HG03066 (cell line): Measurements from ENCODE around the gene MSL3B.

ENCODE experiments used
- ATAC-seq: cut with Tn5 transposase; IDR thresholded peaks from one replicate; pipeline ENCODE4 v1.9.1; 2021; ENCODE audit warnings: low read depth; ENCODE audit not compliant: unreplicated experiment

Gene MSL3B

DNA sequence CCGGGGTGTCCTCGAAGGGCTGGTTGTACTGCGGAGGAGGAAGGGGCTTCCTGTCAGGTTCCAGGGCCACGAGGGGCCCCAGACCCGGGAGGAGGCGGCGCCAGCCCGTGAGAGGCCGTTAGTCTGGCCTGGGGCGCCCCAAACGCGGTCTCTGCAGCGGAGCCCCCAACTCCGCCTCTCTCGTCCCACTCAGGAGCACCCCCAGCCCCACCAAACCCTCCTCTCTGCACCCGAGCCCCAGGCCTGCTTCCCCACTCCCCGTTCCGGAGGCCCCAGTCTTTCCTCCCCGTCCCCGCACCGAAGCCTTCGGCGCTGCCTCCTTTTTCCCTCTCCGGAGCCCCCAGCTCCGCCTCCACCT is 14.3 kb downstream of the MSL3B start:
- ATAC-seq = no peak

DNA sequence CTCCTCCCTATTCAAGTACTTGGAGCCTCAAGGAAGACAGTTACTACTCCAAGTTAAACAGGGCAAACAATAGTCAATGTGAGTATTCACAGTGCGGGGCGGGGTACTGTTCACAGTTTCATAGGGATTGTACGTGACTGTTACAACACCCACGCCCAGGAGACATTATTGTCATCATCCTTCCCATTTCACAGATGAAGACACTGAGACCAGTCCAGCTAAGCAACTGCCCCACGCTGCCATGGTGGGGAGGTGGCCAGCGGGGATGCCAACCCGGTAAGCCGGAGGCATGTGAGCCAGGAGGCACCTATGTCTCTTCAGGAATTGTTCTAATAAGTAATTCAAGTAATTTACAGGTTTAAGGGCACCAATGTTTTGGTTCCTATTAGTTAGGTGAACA is 14.8 kb downstream of the MSL3B start:
- no peak for ATAC-seq

DNA sequence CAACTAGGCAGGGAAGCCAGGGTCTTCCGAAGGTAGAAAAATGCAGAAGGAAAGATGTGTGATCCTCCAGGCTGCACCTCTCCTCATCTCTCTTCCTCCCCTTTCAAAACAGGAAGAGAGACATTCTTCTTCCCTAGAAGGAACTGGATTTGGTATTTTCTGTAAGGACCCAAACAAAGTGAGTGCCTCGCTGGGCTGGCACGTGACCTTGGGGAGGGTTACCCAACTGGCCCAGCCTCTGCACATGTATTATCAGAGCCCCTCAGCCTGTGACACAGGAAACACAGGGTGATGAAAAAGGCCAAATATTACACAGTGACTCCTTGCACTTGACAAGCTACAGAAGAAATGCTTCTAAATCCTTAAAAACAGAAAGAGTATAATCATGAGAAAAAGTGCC is 16.1 kb downstream of the MSL3B start:
- no peak for ATAC-seq

DNA sequence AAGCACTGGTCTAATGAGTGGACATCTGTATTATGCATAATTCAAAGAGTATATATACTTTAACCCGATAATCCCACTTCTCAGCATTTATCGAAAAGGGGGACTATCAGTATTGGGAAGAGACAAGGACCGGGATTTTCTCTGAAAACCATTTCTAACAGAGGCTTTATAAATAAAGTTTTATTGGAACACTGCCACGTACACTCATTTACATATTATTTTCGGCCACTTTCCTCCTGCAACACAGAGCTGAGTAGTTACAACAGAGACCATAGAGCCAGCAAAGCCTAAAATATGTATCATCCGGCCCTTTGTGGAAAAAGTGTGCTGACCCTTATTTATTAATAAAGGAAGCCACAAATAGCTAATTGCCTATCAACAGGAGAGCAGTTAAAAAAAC is 17.0 kb downstream of the MSL3B start:
- ATAC-seq = no peak

DNA sequence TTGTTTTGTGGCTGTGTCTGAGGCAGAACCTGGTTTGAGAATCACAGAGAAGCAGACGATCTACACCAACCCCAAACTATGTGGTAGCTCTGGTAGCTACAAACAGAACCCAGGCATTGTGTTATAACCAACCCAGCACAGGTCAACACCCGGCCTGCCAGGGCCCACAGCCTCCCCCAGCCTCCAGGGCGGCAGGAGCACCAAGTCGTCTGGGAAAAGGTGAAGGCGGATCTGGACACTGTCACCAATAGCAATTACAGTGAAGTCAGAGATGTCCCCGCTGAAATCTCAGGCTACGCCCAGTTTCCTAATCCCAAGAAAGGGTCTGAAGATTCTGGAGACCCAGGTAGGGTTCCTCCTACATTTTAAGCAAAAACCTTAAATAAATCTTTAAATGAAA is 17.4 kb downstream of the MSL3B start:
- ATAC-seq = no peak

- ATAC-seq = no peak
Measured at GRCh38 chr2:233849607-233850271, 18.4 kb downstream of the MSL3B start.

DNA sequence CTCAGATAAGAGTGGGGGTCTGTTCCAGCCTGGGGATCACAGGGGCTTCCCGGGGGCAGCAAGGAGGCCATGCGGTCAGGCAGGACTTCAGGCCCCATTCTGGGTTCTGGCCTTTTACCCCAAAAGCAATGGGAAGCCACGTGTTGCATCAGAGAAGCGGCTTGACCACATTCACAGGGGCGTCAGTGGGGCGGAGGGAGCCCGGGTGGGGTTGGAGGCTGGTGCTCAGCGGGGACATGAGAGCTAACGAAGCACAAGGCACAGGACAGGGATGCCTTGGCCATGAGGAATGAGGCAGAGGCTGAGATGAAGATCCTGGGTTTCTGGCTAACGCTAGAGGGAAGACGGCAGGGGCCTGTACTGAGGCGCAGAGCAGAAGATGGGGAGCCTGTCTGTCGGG is 19.9 kb downstream of the MSL3B start:
- no peak for ATAC-seq

DNA sequence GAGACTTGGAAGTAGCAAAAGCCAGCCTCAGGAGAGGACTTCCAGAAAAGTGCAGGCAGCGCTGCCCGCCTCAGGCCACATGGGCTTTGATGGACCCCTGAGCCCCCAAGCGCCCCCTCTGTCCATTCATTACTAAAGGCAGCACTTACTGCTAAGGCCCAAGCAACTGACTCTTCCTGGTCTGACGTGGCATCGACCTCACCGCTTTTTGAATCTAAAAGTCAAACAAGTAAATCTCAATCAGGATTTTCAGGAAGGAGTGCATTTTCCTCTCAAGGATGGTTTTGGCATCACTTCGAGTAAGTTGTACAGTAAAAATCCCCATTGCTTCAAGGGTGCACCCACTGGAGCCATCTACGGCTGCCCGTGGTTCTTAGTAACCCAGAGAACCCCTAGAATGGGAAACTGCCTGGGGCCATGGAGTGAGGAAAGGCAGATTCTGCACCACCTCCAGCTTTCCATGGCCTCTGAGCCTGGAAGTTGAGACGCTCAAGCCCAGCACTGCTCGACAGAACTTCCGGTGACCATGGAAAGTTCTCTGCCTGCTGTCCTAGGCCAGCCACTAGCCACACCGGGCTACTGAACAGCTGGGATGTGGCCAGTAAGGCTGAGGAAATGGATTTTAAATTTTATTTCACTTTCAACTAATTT is 20.8 kb downstream of the MSL3B start:
- no peak for ATAC-seq

DNA sequence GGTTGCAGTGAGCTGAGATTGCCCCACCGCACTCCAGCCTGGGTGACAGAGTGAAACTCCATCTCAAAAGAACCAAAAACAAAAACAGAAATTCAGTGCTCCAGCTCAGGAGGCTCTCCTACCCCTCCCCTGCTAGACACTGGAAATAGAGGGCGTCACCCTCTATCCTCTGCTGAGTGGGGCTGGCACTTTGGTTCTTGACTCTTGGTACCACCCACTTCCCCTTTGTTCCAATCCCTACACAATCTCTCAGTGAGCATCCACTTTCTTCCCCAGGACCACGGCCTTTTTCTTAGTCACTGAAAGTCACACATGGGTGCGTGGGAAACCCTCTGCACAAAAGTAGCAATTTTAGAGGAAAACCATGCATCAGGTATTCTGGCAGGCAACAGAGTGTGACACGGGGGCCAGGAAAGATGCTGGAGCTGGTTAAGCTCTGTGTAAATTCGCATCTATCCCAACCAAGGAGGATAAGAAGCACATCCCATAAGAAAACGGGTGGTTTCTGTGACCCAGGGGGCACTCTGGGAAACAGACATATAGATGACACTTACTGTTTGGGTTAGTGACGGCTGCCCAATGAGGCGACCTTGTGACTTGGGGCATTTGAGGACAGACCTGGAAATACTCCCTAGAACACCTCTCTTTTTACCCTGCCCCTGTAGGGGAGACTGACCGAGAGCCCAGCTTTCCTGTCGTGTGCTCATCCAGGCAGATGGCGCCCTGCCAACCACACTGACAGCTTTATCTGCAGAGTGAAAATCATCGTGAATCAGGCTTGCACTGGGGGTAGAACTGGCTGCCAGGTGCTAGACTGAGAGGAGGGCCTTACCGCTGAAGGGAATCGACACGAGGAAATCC is 21.6 kb downstream of the MSL3B start:
- ATAC-seq = no peak

GRCh38 chr2:233845301-233846060 is 22.7 kb downstream of the MSL3B start:
- ATAC-seq = no peak

DNA sequence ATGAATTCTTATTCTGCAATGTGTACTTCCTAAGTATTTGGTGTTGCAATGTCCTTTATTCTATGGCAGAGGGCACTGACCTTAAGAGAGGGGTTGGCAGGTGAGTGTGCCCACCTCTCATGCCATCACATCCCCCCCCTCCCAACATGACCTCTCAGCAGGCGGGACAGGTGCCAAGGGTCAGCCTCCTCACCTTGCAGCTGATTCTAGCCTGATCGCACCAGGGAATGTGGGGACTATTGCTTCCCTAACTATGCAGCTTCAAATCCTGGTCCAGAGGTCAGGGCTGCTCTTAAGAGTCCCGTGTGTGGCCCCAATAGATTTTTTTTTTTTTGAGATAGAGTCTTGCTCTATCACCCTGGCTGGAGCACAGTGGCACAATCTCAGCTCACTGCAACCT is 23.4 kb downstream of the MSL3B start:
- no peak for ATAC-seq

DNA sequence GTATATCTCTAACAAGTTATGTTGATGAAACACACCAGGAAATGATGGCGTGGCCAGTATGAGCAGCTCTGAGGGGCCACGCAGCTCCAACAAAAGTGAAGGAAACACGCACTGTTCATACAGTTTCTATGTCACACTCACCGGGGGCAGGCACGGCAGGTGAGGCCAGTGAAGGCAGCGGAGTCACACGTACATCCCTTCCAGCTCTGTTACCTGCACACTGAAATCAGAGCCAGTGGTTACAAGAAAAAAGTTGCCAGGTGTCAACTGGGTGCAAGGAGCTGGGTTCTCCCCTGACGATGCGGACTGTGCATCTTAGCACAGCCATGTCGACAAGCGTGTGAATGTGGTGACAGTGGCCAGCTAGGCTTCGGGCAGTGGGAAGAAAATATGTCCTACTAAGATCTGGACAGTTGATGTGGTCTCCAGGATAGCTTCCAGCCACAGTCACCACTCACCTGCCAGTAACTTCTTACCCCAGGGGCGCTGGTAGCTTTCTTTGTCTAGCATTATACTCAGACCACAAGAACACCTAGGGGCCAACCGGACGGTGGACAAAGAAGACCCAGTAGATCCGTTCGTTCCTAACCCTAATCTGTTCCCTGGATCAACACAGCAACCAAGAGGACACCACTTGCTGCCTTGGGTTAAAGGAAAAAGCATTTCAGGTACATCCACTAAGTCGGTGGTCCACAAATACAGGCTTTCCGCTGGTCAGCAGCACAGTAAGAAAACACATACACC is 23.9 kb downstream of the MSL3B start:
- ATAC-seq = no peak

DNA sequence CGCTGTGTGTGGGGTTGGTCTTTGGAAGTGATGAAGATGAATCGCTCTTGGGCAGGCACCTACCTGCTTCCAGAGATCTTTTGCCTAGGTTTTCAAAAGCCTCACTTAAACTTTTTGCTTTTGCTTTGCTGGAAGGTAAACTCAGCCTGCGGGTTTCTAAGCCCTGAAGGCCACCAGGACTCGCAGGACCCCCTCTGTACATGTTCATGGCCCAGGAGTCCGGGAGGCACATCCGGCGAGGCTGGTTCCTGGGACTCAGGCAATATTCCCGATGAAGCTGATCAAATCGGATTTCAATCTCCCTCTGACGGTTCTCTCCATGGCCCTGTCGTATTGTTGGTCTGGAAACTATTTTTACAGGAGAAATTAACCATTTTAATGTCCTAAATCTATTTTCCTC is 27.0 kb downstream of the MSL3B start:
- ATAC-seq = no peak

DNA sequence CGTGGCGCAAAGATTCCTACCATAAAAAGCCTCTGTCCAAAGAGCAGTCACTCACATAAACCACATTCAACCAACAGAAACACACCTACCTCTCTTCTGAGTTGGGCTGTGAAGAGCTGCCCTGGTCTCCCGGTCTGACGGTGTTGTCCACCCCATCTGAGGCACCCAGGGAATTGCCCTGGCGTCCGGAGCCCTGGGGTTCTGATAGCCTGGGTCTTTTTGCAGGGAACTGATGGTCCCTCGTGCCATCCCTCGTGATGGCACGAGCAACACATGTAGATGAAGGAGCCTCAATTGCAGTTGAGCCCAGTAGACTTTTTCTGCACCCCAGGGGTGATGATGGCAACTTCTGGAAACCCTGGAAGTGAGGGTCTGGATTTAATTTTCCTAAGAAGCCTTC is 27.7 kb downstream of the MSL3B start:
- no peak for ATAC-seq

- no peak for ATAC-seq
Measured at GRCh38 chr2:233839447-233839820, 28.8 kb downstream of the MSL3B start.

- no peak for ATAC-seq
Measured at GRCh38 chr2:233838726-233839446, 29.3 kb downstream of the MSL3B start.

DNA sequence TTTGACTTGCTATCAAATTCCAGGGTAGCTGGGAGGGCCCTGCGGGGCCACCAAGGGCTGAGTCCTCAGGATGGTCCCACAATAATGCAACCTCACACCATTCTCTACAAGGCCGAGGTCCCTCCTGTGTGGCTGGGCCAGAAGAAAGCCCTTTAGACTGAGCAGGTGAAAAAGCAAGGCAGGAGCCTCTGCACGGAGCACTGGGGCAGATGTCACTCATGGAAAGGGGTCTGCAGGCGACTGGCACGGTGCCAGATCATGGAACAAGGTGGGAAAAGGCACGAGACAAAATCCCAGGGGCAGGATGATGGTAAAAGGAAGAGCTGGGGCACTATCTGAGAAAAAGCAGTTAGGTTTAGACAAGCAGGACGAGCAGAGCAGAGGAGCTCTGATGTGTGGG is 29.9 kb downstream of the MSL3B start:
- ATAC-seq = no peak

GRCh38 chr2:233837694-233838229 is 30.4 kb downstream of the MSL3B start:
- ATAC-seq = no peak

GRCh38 chr2:233836359-233836758 is 31.8 kb downstream of the MSL3B start:
- ATAC-seq = no peak
